HepG2 (cell line): ENCODE data around the gene POLN. TPM values are rescaled to one million over a fixed set of nuclear protein-coding genes. Genes with fewer than 3 reads are reported as not detected.

Experiments
- ATAC-seq: fragments of 200-7000 bp; cut with Tn5 transposase; 3 replicates; pipeline ENCODE4 v1.9.1; 2020; ENCODE audit warnings: mild to moderate bottlenecking, moderate library complexity
- BruUV-seq: library from RNA; stranded (reverse); fragments of 400-500 nt; replicated peaks from 2 replicates; lab custom pipeline; 2021; lab: Mats Ljungman, UMichigan
- CTCF ChIA-PET: fragments of 300-600 bp; formaldehyde crosslinking; extraction: SDS; loops from one replicate; lab custom pipeline; 2021; ENCODE audit warnings: low total read pairs, inconsistent platforms, low intra/inter-chr PET ratio; lab: Yijun Ruan, JAX
- POLR2A ChIA-PET: fragments of 350-600 bp; sonication (Branson Sonifier 250); formaldehyde crosslinking; loops from one replicate; lab custom pipeline; 2020; ENCODE audit warnings: antibody characterized with exemption, inconsistent platforms; lab: Yijun Ruan, JAX
- DNase-seq: peaks from one replicate; pipeline ENCODE4 v3.0.0-alpha.2; 2015; ENCODE audit warnings: low spot score
- FAIRE-seq: peaks from 3 replicates; lab custom pipeline; 2011; peaks lifted over from hg19 to GRCh38; lab: Jason Lieb, UNC
- H2AFZ ChIP-seq: one replicate; pipeline ENCODE4 v1.6.1; 2011; ENCODE audit warnings: low read length, inconsistent platforms
- H3K27ac ChIP-seq: fragments of 300-600 bp; 3 replicates; pipeline ENCODE4 v1.8.0; 2011; ENCODE audit warnings: mixed run types, mild to moderate bottlenecking, mixed read lengths, low read length, inconsistent platforms; ENCODE audit not compliant: insufficient read depth; ENCODE audit errors: extremely low read length
- H3K27me3 ChIP-seq, 2 experiments: fragments of 200-600 bp in 1 of 2; 2 replicates in 1 of 2; 3 replicates in 1 of 2; pipeline versions ENCODE4 v1.6.0 to v1.8.0; 2011; ENCODE audit warnings: low read length in 2 of 2, mild to moderate bottlenecking in 2 of 2, moderate library complexity in 2 of 2, inconsistent platforms in 1 of 2; ENCODE audit not compliant: insufficient read depth in 2 of 2, control insufficient read depth in 1 of 2
- H3K36me3 ChIP-seq, 2 experiments: fragments of 200-600 bp in 1 of 2; replicated peaks in 1 of 2; 2 replicates in 1 of 2; 3 replicates in 1 of 2; pipeline versions ENCODE4 v1.5.1 to v1.8.0; 2011; ENCODE audit warnings: low read length in 2 of 2, inconsistent platforms in 1 of 2; ENCODE audit not compliant: insufficient read depth in 2 of 2, control insufficient read depth in 1 of 2
- H3K4me1 ChIP-seq: 2 replicates; pipeline ENCODE4 v1.5.1; 2012; ENCODE audit warnings: low read length, inconsistent platforms; ENCODE audit not compliant: insufficient read depth
- H3K4me2 ChIP-seq: 2 replicates; pipeline ENCODE4 v1.6.0; 2011; ENCODE audit warnings: low read depth, low read length, inconsistent platforms
- H3K4me3 ChIP-seq, 3 experiments: fragments of 200-600 bp in 1 of 3; sonication (generic), shearing (Covaris generic) in 1 of 3; replicated peaks in 1 of 3; 2 replicates each; pipeline ENCODE4 v1.5.1; 2011 to 2016; ENCODE audit warnings: low read length in 3 of 3, inconsistent platforms in 2 of 3, low read depth in 2 of 3, mild to moderate bottlenecking in 2 of 3, control low read depth in 1 of 3, mixed read lengths in 1 of 3; ENCODE audit not compliant: insufficient read depth in 1 of 3
- H3K79me2 ChIP-seq: one replicate; pipeline ENCODE4 v1.6.1; 2011; ENCODE audit warnings: low read length, inconsistent platforms; ENCODE audit not compliant: insufficient read depth
- H3K9ac ChIP-seq: 2 replicates; pipeline ENCODE4 v1.6.0; 2011; ENCODE audit warnings: mild to moderate bottlenecking, low read depth, low read length, inconsistent platforms; ENCODE audit not compliant: insufficient read depth
- H3K9me3 ChIP-seq: 2 replicates; pipeline ENCODE4 v1.5.1; 2012; ENCODE audit warnings: mild to moderate bottlenecking, low read length
- H4K20me1 ChIP-seq: 2 replicates; pipeline ENCODE4 v1.6.0; 2011; ENCODE audit warnings: inconsistent platforms, mild to moderate bottlenecking, low read length, moderate library complexity; ENCODE audit not compliant: insufficient read depth
- ASH2L ChIP-seq: fragments of 300-600, 200-600 bp; sonication (generic); IDR thresholded peaks from 2 replicates; pipeline ENCODE4 v1.7.0; 2017; ENCODE audit warnings: low read depth, mild to moderate bottlenecking, moderate library complexity, mixed read lengths, low read length; ENCODE audit not compliant: insufficient read length
- CAMTA2 ChIP-seq: sonication (generic); formaldehyde crosslinking; IDR thresholded peaks from 2 replicates; pipeline ENCODE4 v1.4.0; 2020; ENCODE audit warnings: mild to moderate bottlenecking, missing genetic modification reagents, borderline replicate concordance
- FOSL2 ChIP-seq: sonication (generic); formaldehyde crosslinking; IDR thresholded peaks from 2 replicates; pipeline ENCODE4 v1.4.0; 2020; ENCODE audit warnings: missing genetic modification reagents
- FOXP4 ChIP-seq: sonication (generic); formaldehyde crosslinking; IDR thresholded peaks from 2 replicates; pipeline ENCODE4 v1.4.0; 2020; ENCODE audit warnings: missing genetic modification reagents
- HNRNPUL1 ChIP-seq: fragments of 200-400 bp; formaldehyde crosslinking; IDR thresholded peaks from 2 replicates; pipeline ENCODE4 v1.6.1; 2017; ENCODE audit warnings: low read depth, mild to moderate bottlenecking, low read length, moderate library complexity
- RFX1 ChIP-seq: fragments of 450-650 bp; IDR thresholded peaks from 2 replicates; pipeline ENCODE4 v1.6.1; 2017
- SMAD9 ChIP-seq: sonication (generic); formaldehyde crosslinking; IDR thresholded peaks from 2 replicates; pipeline ENCODE4 v1.5.1; 2020; ENCODE audit warnings: mild to moderate bottlenecking, missing genetic modification reagents
- SMARCC2 ChIP-seq: fragments of 450-650 bp; IDR thresholded peaks from 2 replicates; pipeline ENCODE4 v1.6.1; 2017; ENCODE audit warnings: antibody characterized with exemption, mild to moderate bottlenecking
- SP1 ChIP-seq, 2 experiments: fragments of 450-650 bp in 1 of 2; sonication (generic) in 1 of 2; formaldehyde crosslinking in 1 of 2; IDR thresholded peaks; 2 replicates each; pipeline versions ENCODE4 v1.4.0 to v1.6.1; 2016 to 2020; ENCODE audit warnings: missing genetic modification reagents in 1 of 2
- TAF1 ChIP-seq: sonication (generic); formaldehyde crosslinking; IDR thresholded peaks from 2 replicates; pipeline ENCODE4 v1.4.0; 2020; ENCODE audit warnings: missing genetic modification reagents
- TBX2 ChIP-seq: sonication (generic); formaldehyde crosslinking; IDR thresholded peaks from 2 replicates; pipeline ENCODE4 v1.5.0; 2020; ENCODE audit warnings: missing genetic modification reagents, mild to moderate bottlenecking, borderline replicate concordance
- TCF7 ChIP-seq: sonication (generic); IDR thresholded peaks from 2 replicates; pipeline ENCODE4 v1.6.1; 2016; ENCODE audit warnings: antibody characterized with exemption, low read depth
- ZNF24 ChIP-seq: fragments of 450-650 bp; IDR thresholded peaks from 2 replicates; pipeline ENCODE4 v1.6.1; 2017; ENCODE audit warnings: antibody characterized with exemption, mild to moderate bottlenecking
- ZNF251 ChIP-seq: sonication (generic); formaldehyde crosslinking; IDR thresholded peaks from 2 replicates; pipeline ENCODE4 v1.9.0; 2021; ENCODE audit warnings: mild to moderate bottlenecking, missing genetic modification reagents
- ZNF619 ChIP-seq: sonication (generic); formaldehyde crosslinking; IDR thresholded peaks from 2 replicates; pipeline ENCODE4 v1.4.0; 2020; ENCODE audit warnings: mild to moderate bottlenecking, missing genetic modification reagents
- WGBS: methylation state at CpG from one replicate; pipeline ENCODE4 v1.1.6; 2017; ENCODE audit warnings: low lambda C conversion rate; 5-methylcytosine and 5-hydroxymethylcytosine counted together
- in situ Hi-C: cut with HindIII; loops from 2 replicates; pipeline ENCODE4 v1.10.0; 2017; ENCODE audit warnings: low pct_unique_long_range_greater_than_20kb; ENCODE audit not compliant: extremely low pct_ligation_motif_present
- intact Hi-C: fragments of 100-400 bp; cut with micrococcal nuclease; formaldehyde crosslinking; loops from one replicate; pipeline ENCODE4 v1.10.0; 2022; ENCODE audit not compliant: unreplicated experiment
- polyA plus RNA-seq, 8 experiments: library from polyadenylated mRNA; depleted of rRNA in 3 of 8; stranded (reverse) in 7 of 8; unstranded in 1 of 8; fragments of >200 nt; fragmentation: Illumina TruSeq in 4 of 8; extraction: Trizol in 4 of 8; gene quantifications; 2 replicates each; pipeline versions ENCODE4 v1.2.1 to v1.2.3, GENCODE V29; 2011 to 2016; ENCODE audit warnings: low read depth in 4 of 8, missing spikeins in 1 of 8, mixed read lengths in 1 of 8; ENCODE audit not compliant: insufficient read depth in 1 of 8
- total RNA-seq, 5 experiments: library from RNA; depleted of rRNA; stranded (reverse); fragments of >200 nt; fragmentation: Illumina TruSeq; extraction: Trizol; gene quantifications; 2 replicates each; pipeline ENCODE4 v1.2.3, GENCODE V29; 2016; ENCODE audit warnings: low read depth in 1 of 5

The POLN gene
- total and polyA plus RNA-seq, 2 of the 13 experiments (the other 11 are each of a cell fraction or from before 2014, with no cell fraction given) = 0.93 to 1.5 TPM

- WGBS = 61% methylated on average over 5 of the region's 6 CpGs
- no peaks in the 10 kb centered on the region for H3K36me3 ChIP-seq
- no peak overlapping the region for H3K4me2 ChIP-seq
- H3K27ac ChIP-seq = no peak overlapping the region
- peaks cover 46% of the 10 kb centered on the region for H3K4me1 ChIP-seq
- FAIRE-seq (no peak), ATAC-seq (no peak), DNase-seq (no peak)
- no peak overlapping the region for H3K9ac ChIP-seq
- no peaks in the 10 kb centered on the region for H4K20me1 ChIP-seq
- TF ChIP-seq ZNF619 = no peak
- no peak for TF ChIP-seq HNRNPUL1
- TF ChIP-seq FOXP4 (CRISPR knock-in tag) = no peak
- TF ChIP-seq ASH2L = no peak
- TF ChIP-seq RFX1 = no peak
- no peak for TF ChIP-seq ZNF251 (CRISPR knock-in tag)
- TF ChIP-seq CAMTA2 = no peak
- no peak for TF ChIP-seq ZNF24
- no peak for TF ChIP-seq FOSL2 (CRISPR knock-in tag)
- no peak for TF ChIP-seq SMARCC2
- TF ChIP-seq TAF1 (CRISPR knock-in tag) = no peak
- no peak for TF ChIP-seq TBX2 (CRISPR knock-in tag)
- no peak for TF ChIP-seq SMAD9 (CRISPR knock-in tag)
- TF ChIP-seq SP1 (IDR thresholded peaks at IDR 0.05) = no peak
- no peak for TF ChIP-seq SP1 (CRISPR knock-in tag; IDR thresholded peaks at IDR 0.05)
- no peak for TF ChIP-seq TCF7
- intact Hi-C loops = no loop called here
- H3K79me2 ChIP-seq = no peaks in the 10 kb centered on the region
- ChIA-PET CTCF (no interaction called here), POLR2A (no interaction called here)
- in situ Hi-C loops = no loop called here
- H3K9me3 ChIP-seq = peaks cover 5% of the 10 kb centered on the region; the same call in 1 of the 2 replicates
- H3K27me3 ChIP-seq = peaks cover 4 to 15% of the 10 kb centered on the region in 2 experiments; a peak in 2 of 5 replicates
- no TSS peak for BruUV-seq
- H2AFZ ChIP-seq = no peak overlapping the region
- no peak overlapping the region for H3K4me3 ChIP-seq
These were observed 148.7 kb downstream of the POLN start for GRCh38 chr4:2093265-2093664.
